Endothelial cell of umbilical vein (primary cell): Measurements from ENCODE around the gene ATP8A2. TPM values are rescaled to one million over a fixed set of nuclear protein-coding genes. Genes with fewer than 3 reads are reported as not detected.

Source experiments
- BruUV-seq: library from RNA; stranded (reverse); fragments of 400-500 nt; replicated peaks from 2 replicates; lab custom pipeline; 2021; lab: Mats Ljungman, UMichigan
- CTCF ChIA-PET: fragments of 300-600, 350-600 bp; sonication (Branson Sonifier 250); formaldehyde crosslinking; loops from one replicate; lab custom pipeline; 2021; ENCODE audit warnings: antibody characterized with exemption, inconsistent platforms; lab: Charles Lee
- POLR2A ChIA-PET: fragments of 300-600, 350-600 bp; sonication (Branson Sonifier 250); formaldehyde crosslinking; loops from one replicate; lab custom pipeline; 2021; ENCODE audit warnings: antibody characterized with exemption, inconsistent platforms; lab: Charles Lee
- DNase-seq: peaks from one replicate; pipeline ENCODE4 v3.0.0-alpha.2; 2011; ENCODE audit warnings: low read depth, low spot score
- FAIRE-seq: peaks from 2 replicates; lab custom pipeline; 2011; peaks lifted over from hg19 to GRCh38; lab: Jason Lieb, UNC
- H2AFZ ChIP-seq: 2 replicates; pipeline ENCODE4 v1.6.0; 2012; ENCODE audit warnings: low read depth, low read length, control low read depth, inconsistent platforms
- H3K27ac ChIP-seq: 2 replicates; pipeline ENCODE4 v1.5.1; 2011; ENCODE audit warnings: low read depth, mild to moderate bottlenecking, control low read depth, low read length, moderate library complexity; ENCODE audit not compliant: insufficient read depth
- H3K27me3 ChIP-seq, 2 experiments: 2 replicates each; pipeline versions ENCODE4 v1.6.0 to v1.6.1; 2011; ENCODE audit warnings: low read length in 2 of 2, mixed read lengths in 1 of 2; ENCODE audit not compliant: control insufficient read depth in 2 of 2, insufficient read depth in 2 of 2
- H3K36me3 ChIP-seq, 2 experiments: 2 replicates in 1 of 2; 3 replicates in 1 of 2; pipeline ENCODE4 v1.5.1; 2011; ENCODE audit warnings: low read length in 2 of 2, mild to moderate bottlenecking in 1 of 2, moderate library complexity in 1 of 2; ENCODE audit not compliant: control insufficient read depth in 2 of 2, insufficient read depth in 2 of 2; ENCODE audit errors: extremely low read depth in 1 of 2
- H3K4me1 ChIP-seq: 3 replicates; pipeline ENCODE4 v1.5.1; 2011; ENCODE audit warnings: mild to moderate bottlenecking, low read length; ENCODE audit not compliant: control insufficient read depth, insufficient read depth; ENCODE audit errors: extremely low read depth
- H3K4me2 ChIP-seq: 2 replicates; pipeline ENCODE4 v1.6.1; 2011; ENCODE audit warnings: low read length, control low read depth, mixed read lengths; ENCODE audit not compliant: insufficient read depth
- H3K4me3 ChIP-seq, 3 experiments: fragments of 200-600 bp in 1 of 3; sonication (generic), shearing (Covaris generic) in 1 of 3; replicated peaks in 1 of 3; 2 replicates each; pipeline ENCODE4 v1.5.1; 2011 to 2016; ENCODE audit warnings: control low read depth in 3 of 3, low read length in 3 of 3, mild to moderate bottlenecking in 2 of 3, inconsistent platforms in 1 of 3, low read depth in 1 of 3, moderate library complexity in 1 of 3; ENCODE audit not compliant: insufficient read depth in 1 of 3
- H3K79me2 ChIP-seq: 2 replicates; pipeline ENCODE4 v1.6.0; 2012; ENCODE audit warnings: low read length, inconsistent platforms; ENCODE audit not compliant: control insufficient read depth, insufficient read depth
- H3K9ac ChIP-seq: replicated peaks from 2 replicates; pipeline ENCODE3; 2011; ENCODE audit warnings: low read length, control low read depth; ENCODE audit not compliant: insufficient read depth; ENCODE audit errors: extremely low read depth
- H3K9me1 ChIP-seq: replicated peaks from 3 replicates; pipeline ENCODE4 v1.6.0; 2011; ENCODE audit warnings: mild to moderate bottlenecking, low read length; ENCODE audit not compliant: control insufficient read depth, insufficient read depth; ENCODE audit errors: extremely low read depth
- H3K9me3 ChIP-seq: replicated peaks from 2 replicates; pipeline ENCODE4 v1.5.1; 2012; ENCODE audit warnings: low read length, inconsistent platforms; ENCODE audit not compliant: control insufficient read depth, insufficient read depth
- H4K20me1 ChIP-seq: replicated peaks from 2 replicates; pipeline ENCODE3; 2011; ENCODE audit warnings: mild to moderate bottlenecking, low read length; ENCODE audit not compliant: control insufficient read depth, insufficient read depth; ENCODE audit errors: extremely low read depth
- EZH2 ChIP-seq: IDR thresholded peaks from 2 replicates; pipeline ENCODE4 v1.6.1; 2012; ENCODE audit warnings: borderline replicate concordance, low read depth, mild to moderate bottlenecking, moderate library complexity, low read length, inconsistent platforms; ENCODE audit not compliant: severe bottlenecking
- FOS ChIP-seq: IDR thresholded peaks from 2 replicates; pipeline ENCODE4 v1.6.1; 2011; ENCODE audit warnings: mild to moderate bottlenecking, low read length, moderate library complexity, borderline replicate concordance; ENCODE audit not compliant: insufficient read depth
- GATA2 ChIP-seq: IDR thresholded peaks from 2 replicates; pipeline ENCODE4 v1.7.0; 2011; ENCODE audit warnings: low read depth, mild to moderate bottlenecking, moderate library complexity, mixed read lengths, low read length; ENCODE audit not compliant: insufficient read length, insufficient read depth
- JUN ChIP-seq: IDR thresholded peaks from 2 replicates; pipeline ENCODE4 v1.6.1; 2011; ENCODE audit warnings: borderline replicate concordance, low read depth; ENCODE audit not compliant: insufficient read length, insufficient read depth
- MAX ChIP-seq: IDR thresholded peaks from 2 replicates; pipeline ENCODE4 v1.6.1; 2011; ENCODE audit not compliant: insufficient read depth, insufficient read length
- MYC ChIP-seq: IDR thresholded peaks from one replicate; pipeline ENCODE4 v1.6.1; 2011; ENCODE audit warnings: mild to moderate bottlenecking, low read depth, low read length
- POLR2A ChIP-seq: IDR thresholded peaks from 2 replicates; pipeline ENCODE4 v1.6.1; 2012; ENCODE audit warnings: low read depth, mild to moderate bottlenecking, control low read depth, low read length
- POLR2AphosphoS5 ChIP-seq: IDR thresholded peaks from 2 replicates; pipeline ENCODE4 v1.6.1; 2012; ENCODE audit warnings: low read depth, mild to moderate bottlenecking, control low read depth, low read length, moderate library complexity; ENCODE audit not compliant: insufficient read depth
- dilution Hi-C: fragments of 300-500 bp; cut with MboI; formaldehyde crosslinking; loops from one replicate; pipeline ENCODE4 v1.15.0; 2019; ENCODE audit warnings: low sequenced_read_pairs; ENCODE audit not compliant: extremely low pct_ligation_motif_present
- intact Hi-C: fragments of 100-400 bp; cut with micrococcal nuclease; formaldehyde crosslinking; loops from one replicate; pipeline ENCODE4 v1.10.0; 2022
- polyA plus RNA-seq, 4 experiments: library from polyadenylated mRNA; depleted of rRNA in 3 of 4; stranded (reverse) in 3 of 4; unstranded in 1 of 4; fragments of >200 nt; gene quantifications; 2 replicates each; pipeline versions ENCODE4 v1.2.1 to v1.2.3, GENCODE V29; 2011 to 2012; ENCODE audit warnings: missing spikeins in 1 of 4
- total RNA-seq: library from RNA; stranded (reverse); gene quantifications from 2 replicates; pipeline ENCODE4 v1.2.3, GENCODE V29; 2021
- TF ChIP-seq, protein P1 (sequence below), 2 donors: IDR thresholded peaks; 1 replicate in 1 of 2; 2 replicates in 1 of 2; pipeline ENCODE4 v1.5.1; 2011; ENCODE audit warnings: low read length in 2 of 2, mild to moderate bottlenecking in 2 of 2, moderate library complexity in 2 of 2, control low read depth in 1 of 2, inconsistent platforms in 1 of 2, low read depth in 1 of 2; ENCODE audit not compliant: insufficient read depth in 1 of 2; ENCODE audit errors: extremely low read depth in 1 of 2

Gene ATP8A2
- total and polyA plus RNA-seq, 2 donors (not counting 3 experiments of a cell fraction or from before 2014, with no cell fraction given), result 0.11 to 0.49 TPM

GRCh38 chr13:25981060-25981459 is 609.3 kb downstream of the ATP8A2 start:
- Histone ChIP-seq H3K9me3 (no peaks in the 10 kb centered on the region), H3K9ac (no peak overlapping the region), H3K4me1 (peaks cover 11% of the 10 kb centered on the region), H3K4me2 (no peak overlapping the region), H3K27me3 (no peaks in the 10 kb centered on the region), H3K27ac (no peak overlapping the region), H2AFZ (no peak overlapping the region), H3K79me2 (no peaks in the 10 kb centered on the region), H3K36me3 (no peaks in the 10 kb centered on the region), H4K20me1 (no peaks in the 10 kb centered on the region), H3K4me3 (no peak overlapping the region), H3K9me1 (no peaks in the 10 kb centered on the region)
- ChIA-PET POLR2A (no interaction called here), CTCF (interaction anchor here (0.5 to 1.3 kb wide), 3 partner anchors 14 to 151 kb away, joined by 3 to 4 read pairs (median 3); no protein-coding TSS in a partner anchor)
- TF ChIP-seq, protein P1, sequence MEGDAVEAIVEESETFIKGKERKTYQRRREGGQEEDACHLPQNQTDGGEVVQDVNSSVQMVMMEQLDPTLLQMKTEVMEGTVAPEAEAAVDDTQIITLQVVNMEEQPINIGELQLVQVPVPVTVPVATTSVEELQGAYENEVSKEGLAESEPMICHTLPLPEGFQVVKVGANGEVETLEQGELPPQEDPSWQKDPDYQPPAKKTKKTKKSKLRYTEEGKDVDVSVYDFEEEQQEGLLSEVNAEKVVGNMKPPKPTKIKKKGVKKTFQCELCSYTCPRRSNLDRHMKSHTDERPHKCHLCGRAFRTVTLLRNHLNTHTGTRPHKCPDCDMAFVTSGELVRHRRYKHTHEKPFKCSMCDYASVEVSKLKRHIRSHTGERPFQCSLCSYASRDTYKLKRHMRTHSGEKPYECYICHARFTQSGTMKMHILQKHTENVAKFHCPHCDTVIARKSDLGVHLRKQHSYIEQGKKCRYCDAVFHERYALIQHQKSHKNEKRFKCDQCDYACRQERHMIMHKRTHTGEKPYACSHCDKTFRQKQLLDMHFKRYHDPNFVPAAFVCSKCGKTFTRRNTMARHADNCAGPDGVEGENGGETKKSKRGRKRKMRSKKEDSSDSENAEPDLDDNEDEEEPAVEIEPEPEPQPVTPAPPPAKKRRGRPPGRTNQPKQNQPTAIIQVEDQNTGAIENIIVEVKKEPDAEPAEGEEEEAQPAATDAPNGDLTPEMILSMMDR (IDR thresholded peaks at IDR 0.05; ENCODE audit: extremely low read depth in 1 of 2, insufficient read depth in 1 of 2, low read depth in 1 of 2, low read length in 2 of 2), result no peak
- no peak for TF ChIP-seq MAX
- no peak for TF ChIP-seq POLR2AphosphoS5
- no peak for TF ChIP-seq GATA2
- no peak for TF ChIP-seq MYC
- no peak for TF ChIP-seq POLR2A
- no peak for TF ChIP-seq JUN
- TF ChIP-seq EZH2, result no peak
- no peak for TF ChIP-seq FOS
- dilution Hi-C loops, result no loop called here
- no peak for DNase-seq
- intact Hi-C loops, result no loop called here
- FAIRE-seq, result no peak
- BruUV-seq, result no TSS peak
